ENCODE data around the gene LAMA2. TPM values are rescaled to one million over a fixed set of nuclear protein-coding genes. Genes with fewer than 3 reads are reported as not detected.

The LAMA2 gene
- total and polyA plus RNA-seq, 2 of the 8 experiments (the other 6 are each of a cell fraction or from before 2014, with no cell fraction given), result 1.3 to 3.8 TPM

DNA sequence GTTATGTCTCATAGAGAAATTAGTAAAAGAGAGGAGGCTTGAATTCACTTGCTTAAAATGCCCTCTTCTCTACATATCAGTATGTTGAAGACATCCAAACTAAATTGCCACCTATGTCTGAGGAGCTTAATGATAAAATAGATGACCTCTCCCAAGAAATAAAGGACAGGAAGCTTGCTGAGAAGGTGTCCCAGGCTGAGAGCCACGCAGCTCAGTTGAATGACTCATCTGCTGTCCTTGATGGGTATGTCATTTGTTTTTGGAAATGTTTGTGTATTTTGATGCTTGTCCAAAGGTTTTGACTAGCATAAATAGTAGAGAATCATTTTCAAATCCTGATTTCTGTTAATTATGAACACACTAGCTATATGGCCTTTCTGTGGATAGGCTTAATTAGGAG lies 519.3 kb downstream of the LAMA2 start:
- no peak overlapping the region for H2BK12ac ChIP-seq (ENCODE audit: low read depth, low read length)
- H3K27ac ChIP-seq (ENCODE audit: low read depth, low read length), result no peak overlapping the region
- no peak overlapping the region for H3K4me2 ChIP-seq (ENCODE audit: insufficient read depth in 1 of 2, low read depth in 2 of 2, low read length in 2 of 2)
- no peak overlapping the region for H3K9ac ChIP-seq (replicated peaks in 1 of 4; ENCODE audit: extremely low read depth in 1 of 4, low read depth in 3 of 4, low read length in 3 of 4)
- no peaks in the 10 kb centered on the region for H3K4me1 ChIP-seq (replicated peaks in 1 of 4; ENCODE audit: control insufficient read depth in 3 of 4, insufficient read depth in 4 of 4, low read length in 3 of 4)
- no peak overlapping the region for H2BK120ac ChIP-seq (replicated peaks; ENCODE audit: low read depth, low read length)
- H4K5ac ChIP-seq (ENCODE audit: insufficient read length, low read depth, low read length), result no peak overlapping the region
- H3K56ac ChIP-seq (replicated peaks; ENCODE audit: insufficient read length, low read depth, low read length), result no peak overlapping the region
- H2AK5ac ChIP-seq (ENCODE audit: low read depth, low read length), result no peak overlapping the region
- CTCF ChIA-PET (ENCODE audit: partially characterized antibody), result interaction anchor here (0.7 to 1.4 kb wide), 2 partner anchors 17 to 44 kb away, joined by 3 read pairs; no protein-coding TSS in a partner anchor
- H2BK5ac ChIP-seq (ENCODE audit: low read depth, low read length), result no peak overlapping the region
- no peaks in the 10 kb centered on the region for H3K79me2 ChIP-seq (ENCODE audit: control insufficient read depth in 1 of 2, insufficient read depth in 2 of 2, low read length in 2 of 2)
- H3K36me3 ChIP-seq (ENCODE audit: control insufficient read depth in 2 of 4, insufficient read depth in 4 of 4, low read length in 3 of 4), result no peaks in the 10 kb centered on the region
- H4K91ac ChIP-seq (replicated peaks; ENCODE audit: insufficient read length, low read length), result no peak overlapping the region
- FAIRE-seq (no peak), DNase-seq (ENCODE audit: low read depth in 1 of 2, low spot score in 2 of 2) (no peak)
- no peak overlapping the region for H4K8ac ChIP-seq (ENCODE audit: extremely low read depth, insufficient read depth, low read length)
- POLR2A ChIA-PET (ENCODE audit: partially characterized antibody), result no interaction called here
- no peak for TF ChIP-seq EZH2 (IDR thresholded peaks at IDR 0.05; ENCODE audit: low read depth, low read length, severe bottlenecking)
- no peaks in the 10 kb centered on the region for H3K27me3 ChIP-seq (replicated peaks in 1 of 4; ENCODE audit: control insufficient read depth in 3 of 4, extremely low read depth in 1 of 4, insufficient read depth in 3 of 4, low read length in 3 of 4)
- 89% methylated on average over 1 of the region's 1 CpG; no CpG with 5 or more reads in 1 of the 2 experiments for WGBS, 2 experiments (ENCODE audit: extremely low coverage in 1 of 2, insufficient coverage in 1 of 2, insufficient read length in 1 of 2, insufficient replicate concordance in 2 of 2, low coverage in 1 of 2, low lambda C conversion rate in 2 of 2, missing lambda C conversion rate in 1 of 2)
- H4K20me1 ChIP-seq (replicated peaks in 1 of 2; ENCODE audit: control insufficient read depth in 1 of 2, insufficient read depth in 2 of 2, low read length in 2 of 2), result no peaks in the 10 kb centered on the region
- no peak overlapping the region for H2BK20ac ChIP-seq (ENCODE audit: low read length)
- no peaks in the 10 kb centered on the region for H3K79me1 ChIP-seq (ENCODE audit: low read depth, low read length)
- no peak overlapping the region for H3K14ac ChIP-seq (ENCODE audit: insufficient read length)
- H3K9me3 ChIP-seq (ENCODE audit: insufficient read depth in 2 of 2, low read depth in 1 of 2, low read length in 1 of 2), result no peaks in the 10 kb centered on the region
- no peak overlapping the region for H2AFZ ChIP-seq (ENCODE audit: low read length)
- H3K23ac ChIP-seq (ENCODE audit: insufficient read length), result no peak overlapping the region
- H2BK15ac ChIP-seq (ENCODE audit: low read length), result no peak overlapping the region
- no peak overlapping the region for H3K18ac ChIP-seq (ENCODE audit: extremely low read depth, low read length)
- no peaks in the 10 kb centered on the region for H3K23me2 ChIP-seq (ENCODE audit: low read depth, low read length)
- H3K4ac ChIP-seq (replicated peaks; ENCODE audit: insufficient read length, low read depth, low read length), result no peak overlapping the region
- no peak overlapping the region for H3K4me3 ChIP-seq (ENCODE audit: extremely low read depth in 1 of 4, insufficient read depth in 2 of 4, low read depth in 3 of 4, low read length in 4 of 4)
